K562 (cell line): ENCODE measurements around the gene CD82. TPM values are rescaled to one million over a fixed set of nuclear protein-coding genes. Genes with fewer than 3 reads are reported as not detected.

ENCODE experiments used
- ARID4B ChIP-seq: sonication (generic); formaldehyde crosslinking; IDR thresholded peaks from 2 replicates; pipeline ENCODE4 v1.8.0; 2022; ENCODE audit warnings: mild to moderate bottlenecking, missing genetic modification reagents
- ATF4 ChIP-seq: fragments of 450-650 bp; formaldehyde crosslinking; IDR thresholded peaks from 2 replicates; pipeline ENCODE4 v1.4.0; 2022; ENCODE audit warnings: mild to moderate bottlenecking, moderate library complexity
- BCLAF1 ChIP-seq, 2 experiments: fragments of 450-650 bp in 1 of 2; IDR thresholded peaks; 2 replicates each; pipeline ENCODE4 v1.6.1; 2011 to 2017; ENCODE audit warnings: low read depth in 2 of 2, antibody characterized with exemption in 1 of 2, borderline replicate concordance in 1 of 2, low read length in 1 of 2, mild to moderate bottlenecking in 1 of 2, mixed read lengths in 1 of 2; ENCODE audit not compliant: control insufficient read depth in 1 of 2
- CBFA2T3 ChIP-seq: fragments of 450-650 bp; IDR thresholded peaks from 2 replicates; pipeline ENCODE4 v1.6.1; 2017
- ESRRB ChIP-seq: fragments of 250-450 bp; sonication (Bioruptor Pico); IDR thresholded peaks from 2 replicates; pipeline ENCODE4 v1.5.0; 2020; ENCODE audit warnings: mild to moderate bottlenecking, moderate library complexity, borderline replicate concordance
- GTF2B ChIP-seq: IDR thresholded peaks from 2 replicates; pipeline ENCODE4 v1.6.1; 2011; ENCODE audit not compliant: insufficient read length; ENCODE audit errors: extremely low read depth
- PKNOX1 ChIP-seq: fragments of 450-650 bp; IDR thresholded peaks from 2 replicates; pipeline ENCODE4 v1.6.1; 2016
- RFX5 ChIP-seq: IDR thresholded peaks from 2 replicates; pipeline ENCODE4 v1.6.1; 2011; ENCODE audit warnings: low read depth, mild to moderate bottlenecking, improper control_type of control experiment, low read length
- ZNF280B ChIP-seq: fragments of 250-450 bp; sonication (Bioruptor Pico); IDR thresholded peaks from 2 replicates; pipeline ENCODE4 v1.5.1; 2021; ENCODE audit warnings: mild to moderate bottlenecking
- ZNF76 ChIP-seq: fragments of 250-450 bp; sonication (Bioruptor Pico); IDR thresholded peaks from 2 replicates; pipeline ENCODE4 v1.4.0; 2020; ENCODE audit warnings: mild to moderate bottlenecking, moderate library complexity, borderline replicate concordance
- polyA plus RNA-seq, 8 experiments: library from polyadenylated mRNA; depleted of rRNA in 4 of 8; stranded (reverse) in 5 of 8; unstranded in 3 of 8; fragments of >200 nt; fragmentation: Nextera tagmentation in 2 of 8; fragmentation: Illumina TruSeq in 1 of 8; extraction: Ambion mirVana in 2 of 8; extraction: Trizol in 1 of 8; gene quantifications; 2 replicates each; pipeline versions ENCODE4 v1.2.1 to v1.2.3, GENCODE V29; 2011 to 2014; ENCODE audit warnings: inconsistent platforms in 1 of 8, missing spikeins in 1 of 8
- total RNA-seq, 7 experiments: library from RNA; depleted of rRNA in 6 of 7; stranded (reverse); fragments of >200 nt in 6 of 7; fragmentation: Illumina TruSeq in 2 of 7; extraction: Trizol in 2 of 7; gene quantifications; 2 replicates each; pipeline versions ENCODE4 v1.2.1 to v1.2.3, GENCODE V29; 2011 to 2021; ENCODE audit warnings: low replicate concordance in 1 of 7

CD82 gene
- total and polyA plus RNA-seq, 9 of the 15 experiments (the other 6 are each of a cell fraction or from before 2014, with no cell fraction given), result 0.27 to 9.4 (median 3.0) TPM

GRCh38 chr11:44568658-44569473 lies 3.4 kb downstream of the CD82 start (continued):
- TF ChIP-seq PKNOX1 (peak; percentile 71), ATF4 (CRISPR knock-in tag) (no peak), BCLAF1 (IDR thresholded peaks at IDR 0.05; ENCODE audit: borderline replicate concordance in 1 of 2, control insufficient read depth in 1 of 2, low read depth in 2 of 2, low read length in 1 of 2) (no peak), CBFA2T3 (peak; percentile 59), ESRRB (CRISPR knock-in tag) (no peak), ARID4B (CRISPR knock-in tag) (0 out of 2 replicates have a peak, but pooled peaks have one; percentile 30), ZNF280B (CRISPR knock-in tag) (no peak), RFX5 (no peak), GTF2B (no peak), ZNF76 (CRISPR knock-in tag) (no peak)
